Measurements from ENCODE around the gene BATF3.
A peak's percentile ranks its signal among the peaks of the same experiment; 100 is the strongest.

The BATF3 gene

GRCh38 chr1:212710566-212710965 is 10.9 kb upstream of the BATF3 start:
- Histone ChIP-seq H3K27me3 (replicated peaks; ENCODE audit: control insufficient read depth, insufficient read depth, low read length, poor library complexity, severe bottlenecking) (no peaks in the 10 kb centered on the region), H3K4me3 (ENCODE audit: insufficient read depth, low read depth, low read length, poor library complexity, severe bottlenecking) (no peak overlapping the region), H3K4me1 (ENCODE audit: control insufficient read depth, insufficient read depth, low read length, poor library complexity, severe bottlenecking) (no peaks in the 10 kb centered on the region), H3K9me3 (ENCODE audit: control insufficient read depth, low read length) (no peaks in the 10 kb centered on the region), H3K36me3 (ENCODE audit: control insufficient read depth, insufficient read depth, low read length) (no peaks in the 10 kb centered on the region), H3K27ac (ENCODE audit: insufficient read depth, low read length, poor library complexity, severe bottlenecking) (no peak overlapping the region)
- no peak for DNase-seq

DNA sequence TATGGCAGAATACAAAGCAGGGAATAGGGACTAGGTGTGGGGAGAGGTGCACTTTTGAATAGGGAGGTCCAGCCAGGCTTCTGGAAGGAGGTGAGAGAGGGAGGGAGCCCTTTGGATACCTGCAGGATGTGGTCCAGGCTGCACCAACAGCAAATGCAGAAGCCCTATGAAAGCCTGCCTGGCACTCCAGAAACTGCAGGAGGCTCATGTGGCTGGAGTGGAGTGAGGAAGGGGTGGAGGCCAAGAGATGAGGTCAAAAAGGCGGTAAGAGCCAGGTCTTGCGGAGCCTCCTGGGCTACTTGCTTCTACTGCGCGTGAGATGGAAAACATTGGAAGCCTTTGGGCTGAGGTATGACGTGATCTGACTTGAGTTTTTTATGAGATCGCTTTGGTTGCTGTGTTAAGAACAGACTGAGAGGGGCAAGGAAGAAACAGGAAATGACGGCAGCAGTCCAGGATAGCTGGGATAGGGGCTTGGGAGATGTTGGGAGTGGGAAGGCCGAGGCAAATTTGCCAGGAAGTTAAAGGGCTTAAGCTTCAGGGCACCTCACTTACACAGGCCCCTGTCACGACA is 4.4 kb upstream of the BATF3 start:
- DNase-seq: no peak
- Histone ChIP-seq H3K27me3 (replicated peaks; ENCODE audit: control insufficient read depth, insufficient read depth, low read length, poor library complexity, severe bottlenecking) (no peaks in the 10 kb centered on the region), H3K4me3 (ENCODE audit: insufficient read depth, low read depth, low read length, poor library complexity, severe bottlenecking) (no peak overlapping the region)

GRCh38 chr1:212702672-212703071 is 3.0 kb upstream of the BATF3 start:
- peaks cover 9% of the 10 kb centered on the region for H3K4me1 ChIP-seq (ENCODE audit: control insufficient read depth, insufficient read depth, low read length, poor library complexity, severe bottlenecking)
- no peak overlapping the region for H3K27ac ChIP-seq (ENCODE audit: insufficient read depth, low read length, poor library complexity, severe bottlenecking)
- no peaks in the 10 kb centered on the region for H3K9me3 ChIP-seq (ENCODE audit: control insufficient read depth, low read length)
- no peak for DNase-seq
- no peak overlapping the region for H3K4me3 ChIP-seq (ENCODE audit: insufficient read depth, low read depth, low read length, poor library complexity, severe bottlenecking)
- no peaks in the 10 kb centered on the region for H3K36me3 ChIP-seq (ENCODE audit: control insufficient read depth, insufficient read depth, low read length)
- H3K27me3 ChIP-seq (replicated peaks; ENCODE audit: control insufficient read depth, insufficient read depth, low read length, poor library complexity, severe bottlenecking): no peaks in the 10 kb centered on the region

More for the DNA sequence above, 4.4 kb upstream of the BATF3 start:
- Histone ChIP-seq H3K4me1 (ENCODE audit: control insufficient read depth, insufficient read depth, low read length, poor library complexity, severe bottlenecking) (no peaks in the 10 kb centered on the region), H3K9me3 (ENCODE audit: control insufficient read depth, low read length) (no peaks in the 10 kb centered on the region), H3K36me3 (ENCODE audit: control insufficient read depth, insufficient read depth, low read length) (no peaks in the 10 kb centered on the region), H3K27ac (ENCODE audit: insufficient read depth, low read length, poor library complexity, severe bottlenecking) (no peak overlapping the region)

- Histone ChIP-seq H3K27me3 (replicated peaks; ENCODE audit: control insufficient read depth, insufficient read depth, low read length, poor library complexity, severe bottlenecking) (no peaks in the 10 kb centered on the region), H3K4me1 (ENCODE audit: control insufficient read depth, insufficient read depth, low read length, poor library complexity, severe bottlenecking) (peaks cover 9% of the 10 kb centered on the region), H3K4me3 (ENCODE audit: insufficient read depth, low read depth, low read length, poor library complexity, severe bottlenecking) (no peak overlapping the region), H3K36me3 (ENCODE audit: control insufficient read depth, insufficient read depth, low read length) (no peaks in the 10 kb centered on the region), H3K9me3 (ENCODE audit: control insufficient read depth, low read length) (no peaks in the 10 kb centered on the region), H3K27ac (ENCODE audit: insufficient read depth, low read length, poor library complexity, severe bottlenecking) (no peak overlapping the region)
- DNase-seq: no peak
Measured at GRCh38 chr1:212701910-212702309, 2.3 kb upstream of the BATF3 start.

- Histone ChIP-seq H3K4me1 (ENCODE audit: control insufficient read depth, insufficient read depth, low read length, poor library complexity, severe bottlenecking) (peaks cover 9% of the 10 kb centered on the region), H3K36me3 (ENCODE audit: control insufficient read depth, insufficient read depth, low read length) (no peaks in the 10 kb centered on the region), H3K27ac (ENCODE audit: insufficient read depth, low read length, poor library complexity, severe bottlenecking) (peak overlapping the region; percentile 66), H3K27me3 (replicated peaks; ENCODE audit: control insufficient read depth, insufficient read depth, low read length, poor library complexity, severe bottlenecking) (no peaks in the 10 kb centered on the region), H3K4me3 (ENCODE audit: insufficient read depth, low read depth, low read length, poor library complexity, severe bottlenecking) (peak overlapping the region; percentile 81), H3K9me3 (ENCODE audit: control insufficient read depth, low read length) (no peaks in the 10 kb centered on the region)
- DNase-seq: peak in 1 of 3 donors; percentile 6
Measured at GRCh38 chr1:212700892-212701819, 1.5 kb upstream of the BATF3 start.

DNA sequence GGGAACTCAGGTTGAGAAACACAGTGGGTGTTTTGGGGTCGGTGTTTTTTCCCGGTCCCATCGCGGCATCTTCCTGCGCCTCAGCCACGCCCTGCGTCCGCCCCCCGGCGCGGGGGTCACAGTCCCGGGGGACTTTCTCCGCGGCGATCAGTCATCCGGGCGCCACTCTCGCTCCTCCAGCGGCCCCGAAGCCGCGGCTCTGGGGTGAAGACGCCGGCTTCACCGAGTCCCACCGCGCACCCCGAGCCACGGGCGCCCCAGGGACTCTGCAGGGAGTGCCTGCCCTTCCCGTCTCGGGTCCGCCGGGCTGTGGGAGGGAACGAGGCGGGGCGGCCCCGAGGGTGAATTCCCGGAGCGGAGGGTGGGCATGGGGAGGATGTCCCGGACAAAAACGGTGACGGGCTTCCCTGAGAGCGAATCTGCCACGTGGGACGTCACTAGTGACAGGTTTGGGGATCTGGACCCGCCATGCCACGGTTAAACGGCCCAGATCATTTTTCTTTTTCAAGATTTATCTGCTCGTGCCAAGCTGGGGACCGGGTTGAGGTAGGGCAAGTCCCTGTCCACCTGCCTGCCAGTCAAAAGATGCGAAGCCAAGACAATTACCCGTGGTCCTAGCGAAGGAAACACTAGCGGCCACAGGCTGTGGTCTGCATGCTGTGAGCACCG is 717 bp upstream of the BATF3 start:
- Histone ChIP-seq H3K4me3 (ENCODE audit: insufficient read depth, low read depth, low read length, poor library complexity, severe bottlenecking) (peak overlapping the region; percentile 81), H3K4me1 (ENCODE audit: control insufficient read depth, insufficient read depth, low read length, poor library complexity, severe bottlenecking) (peaks cover 9% of the 10 kb centered on the region), H3K27me3 (replicated peaks; ENCODE audit: control insufficient read depth, insufficient read depth, low read length, poor library complexity, severe bottlenecking) (no peaks in the 10 kb centered on the region), H3K9me3 (ENCODE audit: control insufficient read depth, low read length) (no peaks in the 10 kb centered on the region), H3K27ac (ENCODE audit: insufficient read depth, low read length, poor library complexity, severe bottlenecking) (peak overlapping the region; percentile 66), H3K36me3 (ENCODE audit: control insufficient read depth, insufficient read depth, low read length) (no peaks in the 10 kb centered on the region)
- DNase-seq: peak; percentile 36 to 52 (median 45)

DNA sequence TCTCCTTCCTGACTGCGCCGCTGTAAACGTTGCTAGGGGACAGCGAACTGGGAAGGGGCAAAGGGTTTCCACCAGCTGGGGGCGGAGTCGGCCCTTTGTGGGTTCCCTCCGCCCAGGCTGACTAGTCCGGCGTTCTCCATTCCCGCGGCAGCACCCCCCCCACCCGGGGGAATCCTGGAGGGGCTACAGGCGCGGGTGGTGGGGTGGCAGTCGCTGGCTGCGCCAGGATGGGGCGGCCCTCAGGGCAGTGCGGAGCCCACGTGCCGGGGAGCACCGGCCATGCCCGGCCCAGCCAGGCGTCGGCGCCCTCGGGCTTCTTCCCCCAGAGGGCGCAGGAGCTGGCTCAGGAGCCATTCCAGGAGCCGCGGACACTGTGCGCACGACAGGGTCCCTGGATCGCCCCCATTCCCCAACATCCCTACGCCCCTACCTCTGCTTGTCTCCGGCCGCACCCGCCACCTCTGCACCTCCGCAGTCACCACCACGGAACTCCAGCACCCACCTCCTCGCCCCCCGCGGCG is 476 bp downstream of the BATF3 start:
- Histone ChIP-seq H3K27ac (ENCODE audit: insufficient read depth, low read length, poor library complexity, severe bottlenecking) (no peak overlapping the region), H3K36me3 (ENCODE audit: control insufficient read depth, insufficient read depth, low read length) (no peaks in the 10 kb centered on the region), H3K4me1 (ENCODE audit: control insufficient read depth, insufficient read depth, low read length, poor library complexity, severe bottlenecking) (peaks cover 9% of the 10 kb centered on the region), H3K4me3 (ENCODE audit: insufficient read depth, low read depth, low read length, poor library complexity, severe bottlenecking) (peak overlapping the region; percentile 81), H3K27me3 (replicated peaks; ENCODE audit: control insufficient read depth, insufficient read depth, low read length, poor library complexity, severe bottlenecking) (no peaks in the 10 kb centered on the region), H3K9me3 (ENCODE audit: control insufficient read depth, low read length) (no peaks in the 10 kb centered on the region)
- peak; percentile 17 to 36 (median 34) for DNase-seq

GRCh38 chr1:212698467-212699103 is 1.1 kb downstream of the BATF3 start:
- DNase-seq: no peak
- Histone ChIP-seq H3K27ac (ENCODE audit: insufficient read depth, low read length, poor library complexity, severe bottlenecking) (no peak overlapping the region), H3K4me1 (ENCODE audit: control insufficient read depth, insufficient read depth, low read length, poor library complexity, severe bottlenecking) (peaks cover 9% of the 10 kb centered on the region), H3K27me3 (replicated peaks; ENCODE audit: control insufficient read depth, insufficient read depth, low read length, poor library complexity, severe bottlenecking) (no peaks in the 10 kb centered on the region), H3K4me3 (ENCODE audit: insufficient read depth, low read depth, low read length, poor library complexity, severe bottlenecking) (peak overlapping the region; percentile 81), H3K9me3 (ENCODE audit: control insufficient read depth, low read length) (no peaks in the 10 kb centered on the region), H3K36me3 (ENCODE audit: control insufficient read depth, insufficient read depth, low read length) (no peaks in the 10 kb centered on the region)

GRCh38 chr1:212696721-212697331 is 2.8 kb downstream of the BATF3 start:
- H3K27ac ChIP-seq (ENCODE audit: insufficient read depth, low read length, poor library complexity, severe bottlenecking): no peak overlapping the region
- DNase-seq: no peak
- no peaks in the 10 kb centered on the region for H3K9me3 ChIP-seq (ENCODE audit: control insufficient read depth, low read length)
- H3K36me3 ChIP-seq (ENCODE audit: control insufficient read depth, insufficient read depth, low read length): no peaks in the 10 kb centered on the region
- no peaks in the 10 kb centered on the region for H3K27me3 ChIP-seq (replicated peaks; ENCODE audit: control insufficient read depth, insufficient read depth, low read length, poor library complexity, severe bottlenecking)
- H3K4me1 ChIP-seq (ENCODE audit: control insufficient read depth, insufficient read depth, low read length, poor library complexity, severe bottlenecking): peaks cover 9% of the 10 kb centered on the region
- no peak overlapping the region for H3K4me3 ChIP-seq (ENCODE audit: insufficient read depth, low read depth, low read length, poor library complexity, severe bottlenecking)
